Esophagus muscularis mucosa (tissue), 3 donors: ENCODE results near the gene RPS23.

Source experiments
- CTCF ChIP-seq, 3 experiments: fragments of 200-600 bp in 2 of 3; fragments of 450-650 bp in 1 of 3; sonication (generic) in 2 of 3; IDR thresholded peaks; one replicate each; pipeline ENCODE4 v1.5.1; 2017 to 2019; ENCODE audit warnings: antibody characterized with exemption in 3 of 3, mild to moderate bottlenecking in 2 of 3, moderate library complexity in 1 of 3
- POLR2AphosphoS5 ChIP-seq, 2 donors: sonication (generic); formaldehyde crosslinking; IDR thresholded peaks; one replicate each; pipeline ENCODE4 v1.6.1; 2017; ENCODE audit warnings: antibody characterized with exemption in 2 of 2

DNA sequence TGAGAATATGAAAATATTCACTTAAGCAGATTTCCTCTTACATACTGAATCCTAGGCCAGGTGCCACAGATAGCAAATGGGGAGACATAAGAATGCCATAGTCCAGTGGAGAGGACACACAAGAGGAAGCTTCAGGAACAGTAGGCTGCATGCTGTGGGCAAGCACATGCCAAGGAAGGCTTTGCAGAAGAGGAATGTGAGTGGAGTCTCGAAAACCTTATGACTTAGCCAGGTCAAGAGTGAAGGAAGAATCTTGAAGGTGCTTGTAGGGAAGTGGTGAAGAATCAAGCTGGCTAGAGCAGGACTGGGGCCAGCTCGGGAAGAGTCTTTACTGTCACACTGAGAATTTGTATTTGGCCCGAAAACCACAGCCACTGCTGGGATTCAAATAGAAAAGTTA is 20.4 kb downstream of the RPS23 start:
- no peak for TF ChIP-seq CTCF (IDR thresholded peaks at IDR 0.05)
- no peak for TF ChIP-seq POLR2AphosphoS5 (IDR thresholded peaks at IDR 0.05)
